ENCODE data around the gene ZBTB22. TPM values are rescaled to one million over a fixed set of nuclear protein-coding genes. Genes with fewer than 3 reads are reported as not detected.

The ZBTB22 gene, protein sequence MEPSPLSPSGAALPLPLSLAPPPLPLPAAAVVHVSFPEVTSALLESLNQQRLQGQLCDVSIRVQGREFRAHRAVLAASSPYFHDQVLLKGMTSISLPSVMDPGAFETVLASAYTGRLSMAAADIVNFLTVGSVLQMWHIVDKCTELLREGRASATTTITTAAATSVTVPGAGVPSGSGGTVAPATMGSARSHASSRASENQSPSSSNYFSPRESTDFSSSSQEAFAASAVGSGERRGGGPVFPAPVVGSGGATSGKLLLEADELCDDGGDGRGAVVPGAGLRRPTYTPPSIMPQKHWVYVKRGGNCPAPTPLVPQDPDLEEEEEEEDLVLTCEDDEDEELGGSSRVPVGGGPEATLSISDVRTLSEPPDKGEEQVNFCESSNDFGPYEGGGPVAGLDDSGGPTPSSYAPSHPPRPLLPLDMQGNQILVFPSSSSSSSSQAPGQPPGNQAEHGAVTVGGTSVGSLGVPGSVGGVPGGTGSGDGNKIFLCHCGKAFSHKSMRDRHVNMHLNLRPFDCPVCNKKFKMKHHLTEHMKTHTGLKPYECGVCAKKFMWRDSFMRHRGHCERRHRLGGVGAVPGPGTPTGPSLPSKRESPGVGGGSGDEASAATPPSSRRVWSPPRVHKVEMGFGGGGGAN
- total RNA-seq = 22.7 and 25.7 TPM in 2 replicates

DNA sequence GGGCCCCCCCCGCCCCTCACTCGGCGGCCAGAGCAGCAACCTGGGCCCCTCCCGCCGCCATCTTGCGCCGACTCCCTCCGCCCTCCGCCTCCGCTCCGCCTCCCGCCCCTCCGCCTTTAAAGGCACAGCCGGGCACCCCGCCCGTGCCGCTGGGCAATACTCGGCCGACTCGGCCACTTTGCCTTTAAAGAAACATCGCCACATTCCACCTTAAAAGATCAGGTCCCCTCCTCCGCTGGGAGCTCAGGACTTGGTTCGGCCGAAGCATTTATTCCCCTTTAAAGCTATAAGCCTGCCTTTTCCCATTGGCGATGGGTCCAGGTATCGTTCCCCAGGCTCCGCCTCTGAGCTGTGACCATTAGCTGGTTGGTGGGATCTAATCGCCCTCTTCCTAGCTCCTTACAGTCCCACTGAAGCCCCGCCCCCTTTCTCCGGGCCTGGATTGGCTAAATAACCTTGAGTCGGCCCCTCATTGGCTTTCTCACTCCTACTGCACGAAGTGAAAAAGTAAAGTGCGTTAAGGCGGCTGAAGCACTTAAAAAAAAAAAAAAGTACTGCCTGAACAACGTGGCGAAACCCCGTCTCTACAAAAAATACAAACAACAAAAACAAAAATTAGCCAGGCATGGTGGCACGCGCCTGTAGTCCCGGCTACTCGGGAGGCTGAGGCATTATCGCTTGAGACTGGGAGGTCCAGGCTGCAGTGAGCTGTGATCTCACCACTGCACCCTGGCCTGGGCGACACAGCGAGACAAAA is at the start of gene ZBTB22:
Gene ZBTB22 (minus strand): TSS at position 76 of the 757 bp plus-strand sequence. CDS start 828 bp downstream, outside the sequence.

DNA sequence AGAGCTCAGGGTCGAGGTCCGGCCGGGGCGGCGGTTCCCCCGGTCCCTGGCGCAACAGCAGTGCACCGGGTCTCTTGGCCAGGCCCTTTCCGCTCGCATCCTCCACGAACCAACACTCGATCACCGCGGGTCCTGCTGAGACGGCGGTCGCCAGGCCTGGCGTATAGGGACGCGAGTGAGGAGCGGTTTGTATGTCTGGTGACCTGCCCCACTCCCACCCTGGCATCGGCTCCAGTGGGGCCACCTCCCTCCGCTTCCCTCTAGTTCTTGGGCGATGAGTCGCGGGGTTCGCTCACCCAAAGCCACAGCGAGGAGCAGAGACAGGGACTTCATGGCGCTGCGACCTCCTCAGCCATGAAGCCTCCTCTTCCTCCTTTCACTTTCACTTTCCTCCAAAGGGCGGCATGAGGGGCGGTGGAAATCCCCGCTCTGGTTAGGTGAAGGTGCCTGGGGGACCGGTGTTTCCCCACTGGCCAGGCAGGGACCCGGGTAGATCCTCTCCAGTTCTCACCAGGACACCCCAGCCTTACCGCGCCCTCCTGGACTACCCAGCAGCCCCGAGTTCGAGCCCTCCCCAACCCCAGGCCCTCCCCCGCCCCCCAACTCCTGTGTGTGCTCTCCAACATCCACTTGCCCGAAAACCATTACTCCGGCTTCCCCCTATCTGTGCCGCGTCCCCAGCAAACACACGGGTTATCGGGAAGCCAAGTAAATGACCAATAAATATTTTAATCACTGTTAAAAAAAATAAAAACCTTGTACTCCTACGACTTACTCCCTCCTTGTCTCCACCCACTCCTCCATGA is 3.6 kb downstream of the ZBTB22 start, which contains the start of gene TAPBP:
Gene TAPBP (minus strand): TSS at position 370 of the 806 bp plus-strand sequence. CDS start 37 bp downstream, at position 333.

DNA sequence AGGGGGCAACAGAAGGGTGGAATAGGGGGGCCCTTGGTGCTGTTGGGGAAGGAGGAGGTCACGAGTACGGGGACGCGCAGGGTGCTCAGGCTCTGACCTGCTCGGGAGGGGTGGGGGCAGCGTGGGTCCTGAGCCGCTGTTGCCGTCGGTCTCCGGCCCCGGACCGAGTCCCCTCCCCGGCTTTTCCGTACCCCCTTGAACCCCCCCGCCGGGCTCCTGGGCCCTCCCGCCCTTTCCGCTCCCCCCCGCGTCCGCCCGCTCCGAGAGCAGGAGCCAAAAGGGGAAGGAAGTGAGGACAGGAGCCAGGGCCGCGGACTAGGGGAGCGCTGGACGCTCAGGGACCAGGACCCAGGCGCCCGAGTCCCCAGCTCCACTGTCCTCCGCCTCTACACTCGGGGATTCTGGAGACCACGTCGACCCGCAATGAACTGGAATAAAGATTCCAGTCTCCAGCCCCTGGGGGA is 18.7 kb downstream of the ZBTB22 start, which contains the start of gene RGL2:
Gene RGL2 (minus strand): TSS at position 170 of the 464 bp plus-strand sequence. CDS start 332 bp downstream, outside the sequence.

DNA sequence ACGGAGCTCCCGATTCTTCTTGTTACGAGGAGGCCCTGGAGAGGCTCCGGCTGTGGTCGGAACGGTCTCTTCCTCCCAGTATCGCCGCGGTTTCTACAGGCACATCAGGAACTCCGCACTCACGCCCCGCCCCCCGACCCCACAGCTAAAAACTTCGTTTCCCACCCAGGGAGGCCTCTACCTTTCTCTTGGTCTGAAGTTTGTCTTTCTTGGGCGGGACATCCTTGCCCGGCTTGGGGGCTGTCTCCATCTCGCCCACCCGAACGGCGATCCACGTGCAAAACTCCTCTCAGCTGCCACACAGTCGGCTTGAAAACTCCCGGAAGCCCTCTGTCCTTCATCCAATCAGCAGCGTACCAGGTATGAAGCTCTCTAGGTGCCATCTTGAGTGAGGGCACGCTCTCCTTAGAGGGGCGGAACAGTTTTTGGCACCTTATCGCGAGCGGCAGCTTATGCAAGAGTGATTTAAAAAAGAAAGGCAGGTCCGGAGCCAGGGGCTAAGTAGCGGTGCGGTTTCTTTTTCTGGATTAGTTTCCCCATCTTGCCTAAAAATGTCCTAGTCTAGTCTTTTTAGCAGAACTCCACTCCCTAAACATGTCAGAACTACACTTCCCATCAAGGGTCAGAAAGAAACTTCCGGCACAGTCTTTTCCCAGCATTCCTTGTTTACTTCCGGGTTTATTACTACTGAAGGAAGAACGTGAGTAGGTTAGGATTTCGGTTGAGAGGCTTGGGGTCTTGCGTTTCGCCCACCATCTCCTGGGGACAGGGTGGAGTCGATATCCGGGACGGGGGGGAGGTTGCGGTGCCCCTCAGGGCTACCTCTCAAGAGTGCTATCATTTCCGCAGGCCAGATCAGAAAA is 28.4 kb downstream of the ZBTB22 start, which contains the start of the genes PFDN6 and WDR46:
Gene PFDN6 (plus strand): TSS at position 681 of the 863 bp plus-strand sequence. CDS start 256 bp downstream, outside the sequence.
Gene WDR46 (minus strand): TSS at position 319 of the 863 bp plus-strand sequence. CDS start 69 bp downstream, at position 250.

DNA sequence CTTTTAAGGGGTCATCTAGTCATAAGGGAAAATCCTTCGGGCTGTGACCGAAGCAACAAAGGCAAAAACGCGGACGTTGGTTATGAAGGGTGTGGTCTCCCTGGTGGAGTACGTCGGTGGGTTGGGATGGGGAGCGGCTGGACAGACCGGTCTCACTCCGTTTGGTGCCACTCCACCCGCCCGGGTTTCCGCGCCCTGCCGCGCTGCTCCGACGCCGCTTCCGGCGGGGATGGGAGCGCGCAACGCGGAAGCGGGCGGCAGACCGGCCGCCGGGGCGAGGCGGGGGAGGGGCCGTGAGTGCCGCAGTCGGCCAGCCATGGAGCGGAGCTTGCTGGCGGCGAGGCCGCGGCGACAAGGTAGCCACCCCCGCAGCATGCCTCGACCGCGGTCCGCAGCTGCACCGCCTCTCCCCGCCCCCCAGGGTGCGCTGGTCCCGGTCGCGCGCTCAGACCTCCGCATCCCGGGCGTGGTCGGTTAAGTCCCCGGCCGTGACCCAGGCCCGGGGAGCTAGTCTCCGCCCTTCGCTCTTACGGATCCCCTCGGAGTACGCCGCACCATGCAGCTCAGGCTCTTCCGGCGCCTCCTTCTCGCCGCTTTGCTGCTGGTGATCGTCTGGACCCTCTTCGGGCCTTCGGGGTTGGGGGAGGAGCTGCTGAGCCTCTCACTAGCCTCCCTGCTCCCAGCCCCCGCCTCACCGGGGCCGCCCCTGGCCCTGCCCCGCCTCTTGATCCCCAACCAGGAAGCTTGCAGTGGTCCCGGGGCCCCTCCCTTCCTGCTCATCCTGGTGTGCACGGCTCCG is 40.5 kb downstream of the ZBTB22 start, which contains the start of gene B3GALT4:
Gene B3GALT4 (plus strand): TSS at position 260 of the 799 bp plus-strand sequence. CDS start 297 bp downstream, at position 557.

DNA sequence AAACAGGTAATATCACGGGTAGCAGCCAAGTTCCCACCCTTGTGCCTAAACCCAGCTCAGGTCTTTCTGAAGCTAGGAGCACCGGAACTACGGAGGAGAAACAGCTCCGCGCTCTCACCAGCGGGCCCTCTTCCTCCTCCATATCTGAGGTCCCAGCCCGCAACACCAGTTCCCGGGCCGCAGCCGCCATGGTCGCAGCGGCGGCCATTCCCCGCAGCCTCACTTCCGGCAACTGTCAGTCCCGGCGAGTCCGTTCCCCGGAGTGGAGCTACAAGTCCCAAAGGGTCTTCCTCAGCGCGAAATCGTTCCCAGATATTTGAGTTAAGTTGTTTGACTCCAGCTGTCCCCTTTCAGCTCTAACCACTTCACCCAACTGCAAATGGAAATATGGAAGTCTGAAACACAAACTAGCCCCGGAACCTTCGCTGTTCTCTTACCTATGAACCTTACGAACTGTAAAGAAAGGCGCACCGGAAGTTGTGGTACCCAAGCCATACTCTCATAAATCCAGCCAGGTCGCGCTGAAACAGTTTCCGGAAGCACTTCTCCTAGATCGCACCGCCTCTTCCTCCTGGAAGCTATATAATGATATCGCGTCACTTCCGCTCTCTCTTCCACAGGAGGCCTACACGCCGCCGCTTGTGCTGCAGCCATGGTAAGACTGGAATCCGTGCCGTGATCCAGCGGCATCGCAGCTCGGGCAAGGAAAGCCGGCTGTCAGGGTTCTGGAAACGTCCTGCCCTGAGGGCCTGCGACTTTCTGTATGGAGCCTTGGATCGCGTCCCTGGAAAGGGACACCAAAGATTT is 45.9 kb downstream of the ZBTB22 start, which contains the start of the genes RPS18 and VPS52:
Gene RPS18 (plus strand): TSS at position 608 of the 807 bp plus-strand sequence. CDS start 45 bp downstream, at position 653.
Gene VPS52 (minus strand): TSS at position 409 of the 807 bp plus-strand sequence. CDS start 201 bp downstream, at position 208.

Other genes starting within 250 kb of the ZBTB22 start
- 6.7 and 12.2 TPM in 2 replicates for gene HLA-DPA1, start 244.1 kb downstream of the ZBTB22 start, total RNA-seq
- 10.9 and 18.3 TPM in 2 replicates for gene HLA-DPB1, start 241.8 kb downstream of the ZBTB22 start, total RNA-seq
- 0.61 and 0.65 TPM in 2 replicates for gene COL11A2, start 125.3 kb downstream of the ZBTB22 start, total RNA-seq
- gene RXRB, start 117.1 kb downstream of the ZBTB22 start, total RNA-seq = 28.4 and 30.5 TPM in 2 replicates
- 132 and 144 TPM in 2 replicates for gene SLC39A7, start 116.9 kb downstream of the ZBTB22 start, total RNA-seq
- gene HSD17B8, start 113.1 kb downstream of the ZBTB22 start, total RNA-seq = 5.0 and 5.2 TPM in 2 replicates
- 23.4 and 24.3 TPM in 2 replicates for gene RING1, start 109.2 kb downstream of the ZBTB22 start, total RNA-seq
- 43.7 and 47.2 TPM in 2 replicates for gene VPS52, start 45.9 kb downstream of the ZBTB22 start, total RNA-seq
- 1,654 and 1,656 TPM in 2 replicates for gene RPS18, start 45.7 kb downstream of the ZBTB22 start, total RNA-seq
- gene B3GALT4, start 40.6 kb downstream of the ZBTB22 start, total RNA-seq = 10.6 and 12.8 TPM in 2 replicates
- gene WDR46, start 28.5 kb downstream of the ZBTB22 start, total RNA-seq = 61.9 and 68.6 TPM in 2 replicates
- gene PFDN6, start 28.1 kb downstream of the ZBTB22 start, total RNA-seq = 11.5 and 11.7 TPM in 2 replicates
- 20.6 and 26.8 TPM in 2 replicates for gene RGL2, start 18.8 kb downstream of the ZBTB22 start, total RNA-seq
- gene TAPBP, start 3.7 kb downstream of the ZBTB22 start, total RNA-seq = 132 and 146 TPM in 2 replicates
- gene DAXX, start 5.2 kb upstream of the ZBTB22 start, total RNA-seq = 42.5 and 50.6 TPM in 2 replicates
- gene KIFC1, start 74.1 kb upstream of the ZBTB22 start, total RNA-seq = 2.9 TPM in 2 replicates
- gene PHF1, start 93.3 kb upstream of the ZBTB22 start, total RNA-seq = 30.7 and 31.0 TPM in 2 replicates
- gene CUTA, start 100.4 kb upstream of the ZBTB22 start, total RNA-seq = 84.7 and 114 TPM in 2 replicates
- 6.1 and 8.8 TPM in 2 replicates for gene SYNGAP1, start 102.3 kb upstream of the ZBTB22 start, total RNA-seq
- gene ZBTB9, start 136.8 kb upstream of the ZBTB22 start, total RNA-seq = 3.5 and 4.2 TPM in 2 replicates

Data from hair follicle dermal papilla cell (primary cell).